Measurements from ENCODE around the gene COL4A5.

- TF ChIP-seq POLR2A (IDR thresholded peaks at IDR 0.05; ENCODE audit: low read length) (no peak), GATA1 (IDR thresholded peaks at IDR 0.05; ENCODE audit: low read depth, low read length) (no peak)
These were observed 294.8 kb downstream of the COL4A5 start for GRCh38 chrX:108734426-108734825.
